ENCODE data around the gene TMEM95.

TMEM95 gene

DNA sequence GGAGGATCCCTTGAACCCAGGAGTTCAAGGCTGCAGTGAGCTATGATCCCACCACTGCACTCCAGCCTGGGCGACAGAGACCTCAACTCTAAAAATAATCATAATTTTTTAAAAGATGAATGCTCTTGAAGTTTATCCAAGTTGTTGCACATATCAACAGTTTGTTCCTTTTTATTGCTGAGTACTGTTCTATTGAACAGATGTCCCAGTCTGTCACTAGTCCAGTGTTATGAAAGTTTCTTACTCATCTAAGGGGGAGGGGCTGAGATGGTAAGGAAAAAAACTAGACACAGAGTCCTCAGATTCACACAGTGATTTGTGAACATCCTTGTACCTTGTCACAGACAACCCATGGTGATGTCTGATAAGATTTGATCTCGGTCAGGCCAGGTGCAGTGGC lies 14.8 kb upstream of the TMEM95 start:
- H3K27me3 ChIP-seq (ENCODE audit: insufficient read depth, insufficient read length) = no peaks in the 10 kb centered on the region
- H3K9me3 ChIP-seq (ENCODE audit: insufficient read depth, low read length) = no peaks in the 10 kb centered on the region
- DNase-seq (ENCODE audit: low read depth, low spot score) = no peak
- no peak overlapping the region for H3K4me3 ChIP-seq (ENCODE audit: insufficient read length, low read depth)
- no peak overlapping the region for H3K9ac ChIP-seq (ENCODE audit: insufficient read length, low read depth)
- no peaks in the 10 kb centered on the region for H3K36me3 ChIP-seq (ENCODE audit: insufficient read depth, insufficient read length, low read length)
- TF ChIP-seq SUZ12 (IDR thresholded peaks at IDR 0.05; ENCODE audit: extremely low read depth, insufficient read depth, insufficient read length) (no peak), ZNF274 (IDR thresholded peaks at IDR 0.05; ENCODE audit: low read depth, low read length) (no peak), YY1 (IDR thresholded peaks at IDR 0.05; ENCODE audit: insufficient read depth, insufficient read length) (no peak)
- H3K4me1 ChIP-seq (ENCODE audit: insufficient read depth, insufficient read length) = peaks cover 3% of the 10 kb centered on the region

DNA sequence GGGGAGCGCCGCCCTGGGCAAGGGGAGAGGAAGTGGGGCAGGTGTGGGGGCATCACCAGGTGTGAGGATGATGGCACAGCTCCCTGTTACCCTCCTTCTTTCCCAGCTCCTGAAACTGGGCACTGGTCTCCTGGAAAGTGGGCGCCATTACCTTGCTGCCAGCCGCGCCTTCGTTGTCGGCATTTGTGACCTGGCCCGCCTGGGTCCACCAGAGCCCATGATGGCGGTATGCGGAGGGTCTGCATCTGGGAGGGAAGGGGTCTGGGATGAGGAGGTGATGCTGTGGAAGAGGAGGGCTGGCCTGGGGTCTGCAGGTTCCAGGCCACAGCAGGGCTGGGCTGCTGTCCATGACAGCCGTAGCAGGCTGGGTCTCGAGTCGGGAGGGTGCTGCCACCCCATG lies 13.1 kb upstream of the TMEM95 start:
- Histone ChIP-seq H3K9ac (ENCODE audit: insufficient read length, low read depth) (no peak overlapping the region), H3K9me3 (ENCODE audit: insufficient read depth, low read length) (no peaks in the 10 kb centered on the region), H3K4me3 (ENCODE audit: insufficient read length, low read depth) (no peak overlapping the region), H3K4me1 (ENCODE audit: insufficient read depth, insufficient read length) (peaks cover 3% of the 10 kb centered on the region), H3K27me3 (ENCODE audit: insufficient read depth, insufficient read length) (no peaks in the 10 kb centered on the region), H3K36me3 (ENCODE audit: insufficient read depth, insufficient read length, low read length) (no peaks in the 10 kb centered on the region)
- TF ChIP-seq ZNF274 (IDR thresholded peaks at IDR 0.05; ENCODE audit: low read depth, low read length) = no peak
- TF ChIP-seq SUZ12 (IDR thresholded peaks at IDR 0.05; ENCODE audit: extremely low read depth, insufficient read depth, insufficient read length) = no peak
- no peak for TF ChIP-seq YY1 (IDR thresholded peaks at IDR 0.05; ENCODE audit: insufficient read depth, insufficient read length)
- no peak for DNase-seq (ENCODE audit: low read depth, low spot score)

DNA sequence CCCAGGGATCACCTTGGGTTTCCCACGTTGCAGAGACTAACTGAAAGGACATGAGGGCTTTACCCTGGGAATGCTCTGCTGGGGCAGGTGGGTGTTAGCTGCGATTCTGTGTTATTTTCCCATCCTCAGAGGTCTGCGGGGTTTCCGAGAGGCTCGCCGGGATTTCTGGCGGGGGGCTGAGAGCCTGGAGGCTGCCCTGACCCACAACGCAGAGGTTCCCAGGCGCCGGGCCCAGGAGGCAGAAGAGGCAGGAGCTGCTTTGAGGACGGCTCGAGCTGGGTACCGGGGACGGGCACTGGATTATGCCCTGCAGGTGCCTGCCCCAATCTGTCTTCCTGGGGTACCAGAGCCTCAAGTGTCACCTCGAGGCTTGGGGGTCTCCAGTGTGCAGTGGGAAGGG lies 11.7 kb upstream of the TMEM95 start:
- H3K9me3 ChIP-seq (ENCODE audit: insufficient read depth, low read length) = no peaks in the 10 kb centered on the region
- H3K4me3 ChIP-seq (ENCODE audit: insufficient read length, low read depth) = no peak overlapping the region
- no peaks in the 10 kb centered on the region for H3K27me3 ChIP-seq (ENCODE audit: insufficient read depth, insufficient read length)
- H3K36me3 ChIP-seq (ENCODE audit: insufficient read depth, insufficient read length, low read length) = no peaks in the 10 kb centered on the region
- DNase-seq (ENCODE audit: low read depth, low spot score) = no peak
- peaks cover 1% of the 10 kb centered on the region for H3K4me1 ChIP-seq (ENCODE audit: insufficient read depth, insufficient read length)
- H3K9ac ChIP-seq (ENCODE audit: insufficient read length, low read depth) = no peak overlapping the region
- TF ChIP-seq ZNF274 (IDR thresholded peaks at IDR 0.05; ENCODE audit: low read depth, low read length) (no peak), SUZ12 (IDR thresholded peaks at IDR 0.05; ENCODE audit: extremely low read depth, insufficient read depth, insufficient read length) (no peak), YY1 (IDR thresholded peaks at IDR 0.05; ENCODE audit: insufficient read depth, insufficient read length) (no peak)

DNA sequence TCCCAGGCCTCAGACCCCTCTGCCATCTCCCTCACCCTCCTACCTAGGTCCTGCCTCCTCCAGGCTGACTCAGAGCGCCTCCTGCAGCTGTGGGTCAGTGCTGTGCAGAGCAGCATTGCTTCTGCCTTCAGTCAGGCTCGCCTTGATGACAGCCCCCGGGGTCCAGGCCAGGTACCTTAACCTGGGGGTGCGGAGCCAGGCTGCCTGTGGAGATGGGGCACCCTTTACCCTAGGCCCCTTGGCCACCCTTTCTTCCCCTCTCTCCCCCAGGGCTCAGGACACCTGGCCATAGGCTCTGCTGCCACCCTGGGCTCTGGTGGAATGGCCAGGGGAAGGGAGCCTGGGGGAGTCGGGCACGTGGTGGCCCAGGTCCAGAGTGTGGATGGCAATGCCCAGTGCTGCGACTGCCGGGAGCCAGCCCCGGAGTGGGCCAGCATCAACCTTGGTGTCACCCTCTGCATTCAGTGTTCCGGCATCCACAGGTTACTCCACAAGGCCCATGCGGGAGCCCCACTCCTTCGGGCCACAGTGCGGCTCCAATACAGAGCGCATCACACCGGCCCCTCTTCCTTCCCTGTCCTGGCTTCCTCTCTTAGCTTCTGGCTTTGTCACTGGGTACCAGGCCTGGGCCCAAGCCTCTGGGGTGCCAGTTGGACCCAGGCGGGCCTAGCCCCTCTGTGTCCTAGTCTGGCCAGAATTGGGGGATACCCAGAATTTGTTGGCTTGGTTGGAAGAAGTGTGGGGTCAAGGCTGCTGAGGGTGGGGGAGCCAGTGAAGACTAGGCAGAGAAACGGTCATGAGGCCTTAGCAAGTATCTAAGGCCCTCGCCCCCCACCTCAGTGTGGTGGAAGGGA lies 8.0 kb upstream of the TMEM95 start:
- no peak overlapping the region for H3K4me3 ChIP-seq (ENCODE audit: insufficient read length, low read depth)
- H3K4me1 ChIP-seq (ENCODE audit: insufficient read depth, insufficient read length) = peaks cover 9% of the 10 kb centered on the region
- no peak overlapping the region for H3K9ac ChIP-seq (ENCODE audit: insufficient read length, low read depth)
- H3K9me3 ChIP-seq (ENCODE audit: insufficient read depth, low read length) = no peaks in the 10 kb centered on the region
- DNase-seq (ENCODE audit: low read depth, low spot score) = no peak
- no peak for TF ChIP-seq ZNF274 (IDR thresholded peaks at IDR 0.05; ENCODE audit: low read depth, low read length)
- TF ChIP-seq YY1 (IDR thresholded peaks at IDR 0.05; ENCODE audit: insufficient read depth, insufficient read length) = no peak
- no peak for TF ChIP-seq SUZ12 (IDR thresholded peaks at IDR 0.05; ENCODE audit: extremely low read depth, insufficient read depth, insufficient read length)
- no peaks in the 10 kb centered on the region for H3K27me3 ChIP-seq (ENCODE audit: insufficient read depth, insufficient read length)
- no peaks in the 10 kb centered on the region for H3K36me3 ChIP-seq (ENCODE audit: insufficient read depth, insufficient read length, low read length)

DNA sequence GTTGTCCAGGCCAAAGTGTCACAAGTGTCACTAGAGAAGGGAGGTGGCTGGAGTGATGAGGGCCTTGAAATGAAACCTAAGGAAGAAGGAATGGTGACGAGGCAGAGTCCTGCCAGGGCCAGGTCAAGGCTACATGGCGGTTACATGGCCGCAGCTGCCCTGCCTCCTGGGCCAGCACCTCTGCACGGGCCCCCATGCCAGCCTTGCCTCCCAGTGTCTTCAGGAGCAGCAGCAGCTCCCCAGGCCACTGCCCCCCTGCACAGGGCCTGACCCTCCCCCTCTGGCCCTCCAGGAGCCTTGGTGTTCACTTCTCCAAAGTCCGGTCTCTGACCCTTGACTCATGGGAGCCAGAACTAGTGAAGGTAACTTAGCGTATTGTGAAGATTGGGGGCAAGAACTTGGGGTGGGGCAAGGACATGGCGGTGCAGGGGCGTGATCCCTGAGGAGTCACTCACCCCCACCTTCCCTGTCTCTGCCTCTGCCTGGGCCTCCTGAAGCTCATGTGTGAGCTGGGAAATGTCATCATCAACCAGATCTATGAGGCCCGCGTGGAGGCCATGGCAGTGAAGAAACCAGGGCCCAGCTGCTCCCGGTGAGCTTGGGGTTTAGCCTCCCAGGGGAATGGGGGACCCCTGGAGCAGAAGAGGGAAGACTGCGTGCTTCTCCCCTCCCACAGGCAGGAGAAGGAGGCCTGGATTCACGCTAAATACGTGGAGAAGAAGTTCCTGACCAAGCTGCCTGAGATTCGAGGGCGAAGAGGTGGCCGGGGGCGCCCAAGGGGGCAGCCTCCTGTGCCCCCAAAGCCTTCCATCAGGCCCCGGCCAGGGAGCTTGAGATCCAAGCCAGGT lies 7.1 kb upstream of the TMEM95 start:
- DNase-seq (ENCODE audit: low read depth, low spot score) = no peak
- peaks cover 13% of the 10 kb centered on the region for H3K4me1 ChIP-seq (ENCODE audit: insufficient read depth, insufficient read length)
- TF ChIP-seq YY1 (IDR thresholded peaks at IDR 0.05; ENCODE audit: insufficient read depth, insufficient read length) (no peak), SUZ12 (IDR thresholded peaks at IDR 0.05; ENCODE audit: extremely low read depth, insufficient read depth, insufficient read length) (no peak), ZNF274 (IDR thresholded peaks at IDR 0.05; ENCODE audit: low read depth, low read length) (no peak)
- H3K4me3 ChIP-seq (ENCODE audit: insufficient read length, low read depth) = no peak overlapping the region
- no peaks in the 10 kb centered on the region for H3K27me3 ChIP-seq (ENCODE audit: insufficient read depth, insufficient read length)
- H3K9ac ChIP-seq (ENCODE audit: insufficient read length, low read depth) = no peak overlapping the region
- no peaks in the 10 kb centered on the region for H3K36me3 ChIP-seq (ENCODE audit: insufficient read depth, insufficient read length, low read length)
- no peaks in the 10 kb centered on the region for H3K9me3 ChIP-seq (ENCODE audit: insufficient read depth, low read length)

DNA sequence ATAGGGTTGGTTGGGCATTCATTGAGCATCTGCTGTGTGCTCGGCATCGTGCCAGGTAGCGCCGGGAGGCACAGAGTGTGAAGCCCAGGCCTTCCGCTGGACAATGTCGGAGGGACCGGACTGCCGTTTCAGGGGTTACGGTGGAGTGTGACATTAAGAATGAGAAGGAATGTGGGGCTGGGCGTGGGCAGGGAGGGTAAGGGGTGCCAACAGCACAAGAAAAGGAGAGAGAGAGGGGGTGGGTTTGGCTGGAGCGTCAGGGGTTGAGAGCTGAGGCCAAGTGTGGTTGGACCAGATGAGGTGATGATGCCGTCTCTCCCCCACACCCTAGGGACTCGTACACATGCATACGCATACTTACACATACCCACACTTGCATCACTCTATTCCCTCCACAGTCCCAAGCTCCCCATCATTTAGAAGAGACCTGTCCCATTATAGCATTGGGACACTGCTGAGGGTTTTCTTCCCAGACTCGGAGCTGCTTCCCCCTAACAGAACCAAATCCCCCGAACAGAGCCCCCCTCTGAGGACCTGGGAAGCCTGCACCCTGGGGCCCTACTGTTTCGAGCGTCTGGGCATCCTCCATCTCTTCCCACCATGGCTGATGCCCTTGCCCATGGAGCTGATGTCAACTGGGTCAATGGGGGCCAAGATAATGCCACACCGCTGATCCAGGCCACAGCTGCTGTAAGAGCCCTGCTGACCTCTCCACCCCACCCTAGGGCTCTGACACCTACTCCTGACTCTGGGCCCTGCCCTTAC lies 6.3 kb upstream of the TMEM95 start:
- Histone ChIP-seq H3K4me1 (ENCODE audit: insufficient read depth, insufficient read length) (peaks cover 13% of the 10 kb centered on the region), H3K9me3 (ENCODE audit: insufficient read depth, low read length) (no peaks in the 10 kb centered on the region), H3K4me3 (ENCODE audit: insufficient read length, low read depth) (no peak overlapping the region), H3K36me3 (ENCODE audit: insufficient read depth, insufficient read length, low read length) (no peaks in the 10 kb centered on the region), H3K9ac (ENCODE audit: insufficient read length, low read depth) (no peak overlapping the region), H3K27me3 (ENCODE audit: insufficient read depth, insufficient read length) (no peaks in the 10 kb centered on the region)
- no peak for TF ChIP-seq YY1 (IDR thresholded peaks at IDR 0.05; ENCODE audit: insufficient read depth, insufficient read length)
- TF ChIP-seq ZNF274 (IDR thresholded peaks at IDR 0.05; ENCODE audit: low read depth, low read length) = no peak
- no peak for TF ChIP-seq SUZ12 (IDR thresholded peaks at IDR 0.05; ENCODE audit: extremely low read depth, insufficient read depth, insufficient read length)
- DNase-seq (ENCODE audit: low read depth, low spot score) = no peak

Data from NT2/D1 (cell line).